ENCODE measurements around the gene CBX2. TPM values are rescaled to one million over a fixed set of nuclear protein-coding genes. Genes with fewer than 3 reads are reported as not detected.

CBX2 gene
- polyA plus RNA-seq, 1 of the 3 experiments (the other 2 are of a cell fraction): 22.4 TPM

DNA sequence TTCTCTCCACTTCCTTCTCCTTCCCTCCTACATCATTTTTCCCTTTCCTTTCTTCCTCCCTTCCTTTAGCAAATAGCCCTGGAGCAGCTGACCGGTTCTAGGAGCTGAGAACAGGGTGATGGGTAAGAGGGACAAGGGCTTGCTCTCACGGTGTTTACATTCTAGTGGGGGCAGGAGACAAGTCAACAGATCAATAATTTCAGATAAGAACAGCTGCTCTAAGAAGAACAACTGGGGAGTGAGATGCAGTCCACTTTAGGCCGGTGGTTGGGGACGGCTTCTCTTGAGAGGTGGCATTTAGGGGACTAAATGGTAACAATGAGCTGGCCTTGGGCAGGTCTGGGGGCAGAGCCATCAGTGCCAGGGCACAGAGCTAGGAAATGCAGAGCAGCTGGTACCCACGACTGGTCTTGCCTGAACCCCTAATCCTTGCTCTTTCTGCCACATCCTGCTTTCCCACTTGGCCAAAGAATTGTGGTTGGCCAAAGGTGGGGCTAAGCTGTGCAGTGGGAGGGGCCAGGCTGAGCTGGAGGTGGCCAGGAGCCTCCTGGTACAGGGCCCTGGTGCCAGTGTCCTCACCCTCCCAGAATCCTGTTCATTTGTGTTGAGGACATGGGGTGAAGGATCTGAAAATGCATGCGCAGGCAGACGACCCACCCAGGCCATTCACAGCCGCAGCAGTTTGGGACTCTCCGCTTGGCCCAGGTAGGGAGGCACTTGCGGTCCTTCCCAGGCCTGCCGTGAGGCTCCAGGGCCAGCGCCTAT, 43.6 kb downstream of the CBX2 start:
- TF ChIP-seq ZBTB33 (IDR thresholded peaks at IDR 0.05; ENCODE audit: borderline replicate concordance, low read depth): no peak
- H3K9me3 ChIP-seq: no peaks in the 10 kb centered on the region
- no peak for DNase-seq
- POLR2A ChIA-PET: interaction anchor here (0.8 to 0.9 kb wide), 2 partner anchors 22 to 98 kb away, joined by 3 read pairs; no protein-coding TSS in a partner anchor
- H3K4me2 ChIP-seq: no peak overlapping the region
- H3K27me3 ChIP-seq (ENCODE audit: insufficient read depth): no peaks in the 10 kb centered on the region
- no peaks in the 10 kb centered on the region for H3F3A ChIP-seq (replicated peaks; ENCODE audit: insufficient read depth)
- H3K9me2 ChIP-seq: no peaks in the 10 kb centered on the region
- no peak overlapping the region for H2AFZ ChIP-seq (ENCODE audit: low read depth)
- H3K9ac ChIP-seq: no peak overlapping the region
- no peak overlapping the region for H3K27ac ChIP-seq (ENCODE audit: low read depth in 2 of 2, low read length in 1 of 2)
- no peaks in the 10 kb centered on the region; a peak in 1 of 4 replicates for H3K4me1 ChIP-seq (ENCODE audit: control insufficient read depth in 1 of 2, insufficient read depth in 2 of 2, low read depth in 1 of 2, low read length in 1 of 2)
- H4K20me1 ChIP-seq (ENCODE audit: insufficient read depth): no peaks in the 10 kb centered on the region
- no peaks in the 10 kb centered on the region for H3K36me3 ChIP-seq (replicated peaks in 1 of 2; ENCODE audit: control insufficient read depth in 1 of 2, insufficient read depth in 2 of 2, low read length in 1 of 2)
- WGBS (ENCODE audit: low lambda C conversion rate): 82% methylated on average over 12 of the region's 12 CpGs
- no peaks in the 10 kb centered on the region for H3K79me2 ChIP-seq (ENCODE audit: insufficient read depth)
- no peak overlapping the region for H3K4me3 ChIP-seq (ENCODE audit: low read depth in 2 of 2, low read length in 1 of 2)
- CTCF ChIA-PET: interaction anchor here (1.0 to 5.5 kb wide), 5 partner anchors 11 to 24 kb away, joined by 3 to 43 read pairs (median 9); no protein-coding TSS in a partner anchor

DNA sequence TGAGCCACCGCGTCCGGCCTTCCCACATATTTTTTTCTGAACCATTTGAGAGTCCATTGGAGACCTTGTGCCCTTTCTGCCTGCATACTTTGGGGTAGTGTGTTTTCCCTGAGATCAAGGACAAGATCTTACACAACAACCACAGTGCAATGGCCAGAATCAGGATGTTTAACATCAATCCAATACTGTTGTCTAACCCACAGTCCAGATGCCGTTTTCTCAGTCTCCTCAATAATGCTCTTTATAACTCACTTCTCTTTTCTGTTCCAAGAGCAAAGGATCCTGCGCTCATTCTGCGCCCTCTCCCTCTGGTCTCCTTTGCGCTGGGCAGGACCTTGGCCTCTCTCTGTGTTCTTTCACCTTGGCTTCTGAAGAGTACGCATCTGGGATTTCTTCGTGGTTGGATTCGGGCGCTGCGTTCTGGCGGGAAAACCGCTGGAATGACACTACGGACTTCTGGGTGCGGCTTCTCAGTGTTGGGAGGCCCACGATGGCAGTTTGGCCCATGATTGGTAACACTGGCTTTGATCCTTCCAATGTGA, 44.7 kb downstream of the CBX2 start:
- H3K27ac ChIP-seq (ENCODE audit: low read depth in 2 of 2, low read length in 1 of 2): no peak overlapping the region
- ChIA-PET POLR2A (interaction anchor here (0.7 kb wide), 1 partner anchor 12 kb away, joined by 3 read pairs; no protein-coding TSS in a partner anchor), CTCF (interaction anchor here (1.2 to 5.5 kb wide), 4 partner anchors 11 to 18 kb away, joined by 3 to 43 read pairs (median 7); no protein-coding TSS in a partner anchor)
- no peak overlapping the region for H3K4me2 ChIP-seq
- TF ChIP-seq SIN3A (IDR thresholded peaks at IDR 0.05; ENCODE audit: borderline replicate concordance, low read depth, low read length) (no peak), EP300 (IDR thresholded peaks at IDR 0.05; ENCODE audit: borderline replicate concordance in 1 of 2, low read depth in 1 of 2, low read length in 1 of 2) (no peak), FOXM1 (IDR thresholded peaks at IDR 0.05; ENCODE audit: low read depth) (no peak), NRF1 (IDR thresholded peaks at IDR 0.05; ENCODE audit: low read depth, low read length) (no peak), TAF1 (IDR thresholded peaks at IDR 0.05; ENCODE audit: borderline replicate concordance, low read depth, low read length) (no peak), NFIC (IDR thresholded peaks at IDR 0.05; ENCODE audit: borderline replicate concordance) (no peak), FOSL2 (IDR thresholded peaks at IDR 0.05; ENCODE audit: borderline replicate concordance, low read depth) (no peak), USF2 (IDR thresholded peaks at IDR 0.05; ENCODE audit: borderline replicate concordance, low read depth, low read length) (no peak), PBX3 (IDR thresholded peaks at IDR 0.05) (no peak), CHD2 (IDR thresholded peaks at IDR 0.05; ENCODE audit: low read length, partially characterized antibody) (no peak), JUND (IDR thresholded peaks at IDR 0.05) (no peak), RAD21 (IDR thresholded peaks at IDR 0.05; ENCODE audit: low read length) (no peak), TCF12 (IDR thresholded peaks at IDR 0.05) (no peak), YY1 (IDR thresholded peaks at IDR 0.05; ENCODE audit: low read depth) (no peak), RXRA (IDR thresholded peaks at IDR 0.05; ENCODE audit: borderline replicate concordance, low read depth) (no peak), EZH2phosphoT487 (IDR thresholded peaks at IDR 0.05; ENCODE audit: borderline replicate concordance, low read depth) (no peak)
- TF ChIP-seq, protein P1, sequence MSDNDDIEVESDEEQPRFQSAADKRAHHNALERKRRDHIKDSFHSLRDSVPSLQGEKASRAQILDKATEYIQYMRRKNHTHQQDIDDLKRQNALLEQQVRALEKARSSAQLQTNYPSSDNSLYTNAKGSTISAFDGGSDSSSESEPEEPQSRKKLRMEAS (IDR thresholded peaks at IDR 0.05; ENCODE audit: low read depth): no peak
- TF ChIP-seq, protein P2, sequence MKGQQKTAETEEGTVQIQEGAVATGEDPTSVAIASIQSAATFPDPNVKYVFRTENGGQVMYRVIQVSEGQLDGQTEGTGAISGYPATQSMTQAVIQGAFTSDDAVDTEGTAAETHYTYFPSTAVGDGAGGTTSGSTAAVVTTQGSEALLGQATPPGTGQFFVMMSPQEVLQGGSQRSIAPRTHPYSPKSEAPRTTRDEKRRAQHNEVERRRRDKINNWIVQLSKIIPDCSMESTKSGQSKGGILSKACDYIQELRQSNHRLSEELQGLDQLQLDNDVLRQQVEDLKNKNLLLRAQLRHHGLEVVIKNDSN (IDR thresholded peaks at IDR 0.05; ENCODE audit: borderline replicate concordance, low read depth): no peak
- TF ChIP-seq, protein P3, sequence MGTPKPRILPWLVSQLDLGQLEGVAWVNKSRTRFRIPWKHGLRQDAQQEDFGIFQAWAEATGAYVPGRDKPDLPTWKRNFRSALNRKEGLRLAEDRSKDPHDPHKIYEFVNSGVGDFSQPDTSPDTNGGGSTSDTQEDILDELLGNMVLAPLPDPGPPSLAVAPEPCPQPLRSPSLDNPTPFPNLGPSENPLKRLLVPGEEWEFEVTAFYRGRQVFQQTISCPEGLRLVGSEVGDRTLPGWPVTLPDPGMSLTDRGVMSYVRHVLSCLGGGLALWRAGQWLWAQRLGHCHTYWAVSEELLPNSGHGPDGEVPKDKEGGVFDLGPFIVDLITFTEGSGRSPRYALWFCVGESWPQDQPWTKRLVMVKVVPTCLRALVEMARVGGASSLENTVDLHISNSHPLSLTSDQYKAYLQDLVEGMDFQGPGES (IDR thresholded peaks at IDR 0.05; ENCODE audit: low read depth, low read length): no peak
- no peak overlapping the region for H2AFZ ChIP-seq (ENCODE audit: low read depth)
- H4K20me1 ChIP-seq (ENCODE audit: insufficient read depth): no peaks in the 10 kb centered on the region
- H3K36me3 ChIP-seq (replicated peaks in 1 of 2; ENCODE audit: control insufficient read depth in 1 of 2, insufficient read depth in 2 of 2, low read length in 1 of 2): no peaks in the 10 kb centered on the region
- no peaks in the 10 kb centered on the region for H3K79me2 ChIP-seq (ENCODE audit: insufficient read depth)
- no peak overlapping the region for H3K4me3 ChIP-seq (ENCODE audit: low read depth in 2 of 2, low read length in 1 of 2)
- H3K9me2 ChIP-seq: no peaks in the 10 kb centered on the region
- H3K27me3 ChIP-seq (ENCODE audit: insufficient read depth): no peaks in the 10 kb centered on the region
- 93% methylated on average over 17 of the region's 17 CpGs for WGBS (ENCODE audit: low lambda C conversion rate)
- no peak for DNase-seq
- no peaks in the 10 kb centered on the region for H3F3A ChIP-seq (replicated peaks; ENCODE audit: insufficient read depth)
- no peaks in the 10 kb centered on the region; a peak in 1 of 4 replicates for H3K4me1 ChIP-seq (ENCODE audit: control insufficient read depth in 1 of 2, insufficient read depth in 2 of 2, low read depth in 1 of 2, low read length in 1 of 2)
- H3K9ac ChIP-seq: no peak overlapping the region
- no peaks in the 10 kb centered on the region for H3K9me3 ChIP-seq

All from SK-N-SH (cell line).